Pancreas (tissue), 10 donors: Measurements from ENCODE around the gene WNK2. TPM values are rescaled to one million over a fixed set of nuclear protein-coding genes. Genes with fewer than 3 reads are reported as not detected.

ENCODE experiments used
- ATAC-seq, 4 donors: fragments of 200-7000 bp; cut with Tn5 transposase; one replicate each; pipeline versions ENCODE4 v1.8.0 to v1.9.1; 2020; ENCODE audit warnings: mild to moderate bottlenecking in 4 of 4, moderate library complexity in 4 of 4
- DNase-seq, 6 donors: peaks; one replicate each; pipeline ENCODE4 v3.0.0-alpha.2; 2020
- FAIRE-seq: peaks from 2 replicates; lab custom pipeline; 2012; peaks lifted over from hg19 to GRCh38; lab: Jason Lieb, UNC
- H3K27ac ChIP-seq, 4 donors: fragments of 200-600 bp; sonication (generic); 1 replicate in 3 of 4; 2 replicates in 1 of 4; pipeline versions ENCODE4 v1.5.0 to v1.8.0; 2020
- H3K27me3 ChIP-seq, 4 donors: fragments of 200-600 bp; one replicate each; pipeline ENCODE4 v1.8.0; 2021
- H3K36me3 ChIP-seq, 3 donors: fragments of 200-600 bp; sonication (generic) in 1 of 3; one replicate each; pipeline versions ENCODE4 v1.5.0 to v1.8.0; 2020 to 2021
- H3K4me1 ChIP-seq, 3 donors: fragments of 200-600 bp; one replicate each; pipeline ENCODE4 v1.8.0; 2021
- H3K4me3 ChIP-seq, 4 donors: fragments of 200-600 bp; sonication (generic) in 2 of 4; one replicate each; pipeline versions ENCODE4 v1.5.0 to v1.8.0; 2020 to 2021
- H3K9me3 ChIP-seq, 4 donors: fragments of 200-600 bp; one replicate each; pipeline ENCODE4 v1.8.0; 2021
- WGBS, 2 donors: extraction: QIAGEN DNeasy Blood & Tissue Kit; methylation state at CpG; one replicate each; pipeline ENCODE4 v1.1.7; 2013; 5-methylcytosine and 5-hydroxymethylcytosine counted together
- intact Hi-C, 3 donors: fragments of 100-400 bp; cut with DNase I; formaldehyde crosslinking; loops; one replicate each; pipeline versions ENCODE4 v1.11.1 to v1.14.2; 2022
- polyA plus RNA-seq, 2 donors: library from polyadenylated mRNA; stranded (reverse); fragments of 200-250 nt; gene quantifications; one replicate each; pipeline ENCODE4 v1.2.3, GENCODE V29; 2013
- total RNA-seq, 6 donors: library from RNA; stranded (reverse); fragmentation: NEBNext Ultra II Directional in 4 of 6; extraction: Animal tissue kit (Norgen Biotek cat#: 25700) in 4 of 6; gene quantifications; one replicate each; pipeline versions ENCODE4 v1.2.1 to v1.2.4, GENCODE V29; 2021 to 2023
- TF ChIP-seq, protein P1 (sequence below), 4 donors: fragments of 200-600 bp; sonication (generic) in 3 of 4; IDR thresholded peaks; one replicate each; pipeline versions ENCODE4 v1.5.0 to v1.8.0; 2021; ENCODE audit warnings: antibody characterized with exemption in 4 of 4
- donor health status: healthy with polysubstance abuse.
- donor health status: DM: no; HTN: no; CAD: no; lungs with moderate emphysema.
- donor health status: DM: no; HTN: no; CAD: no.
- donor health status: control.
- donor health status: control.
- donor health status: Bipolar disorder and iron deficiency.
- donor health status: DM: yes; HTN: yes; CAD: no.
- donor health status: DM: no; HTN: no; CAD: no.
- donor health status: DM: no; HTN: no; CAD: no.
- donor health status: DM: yes; HTN: yes; CAD: no.

Gene WNK2
- total and polyA plus RNA-seq, 8 donors: 53.5 to 121 (median 89.4) TPM

DNA sequence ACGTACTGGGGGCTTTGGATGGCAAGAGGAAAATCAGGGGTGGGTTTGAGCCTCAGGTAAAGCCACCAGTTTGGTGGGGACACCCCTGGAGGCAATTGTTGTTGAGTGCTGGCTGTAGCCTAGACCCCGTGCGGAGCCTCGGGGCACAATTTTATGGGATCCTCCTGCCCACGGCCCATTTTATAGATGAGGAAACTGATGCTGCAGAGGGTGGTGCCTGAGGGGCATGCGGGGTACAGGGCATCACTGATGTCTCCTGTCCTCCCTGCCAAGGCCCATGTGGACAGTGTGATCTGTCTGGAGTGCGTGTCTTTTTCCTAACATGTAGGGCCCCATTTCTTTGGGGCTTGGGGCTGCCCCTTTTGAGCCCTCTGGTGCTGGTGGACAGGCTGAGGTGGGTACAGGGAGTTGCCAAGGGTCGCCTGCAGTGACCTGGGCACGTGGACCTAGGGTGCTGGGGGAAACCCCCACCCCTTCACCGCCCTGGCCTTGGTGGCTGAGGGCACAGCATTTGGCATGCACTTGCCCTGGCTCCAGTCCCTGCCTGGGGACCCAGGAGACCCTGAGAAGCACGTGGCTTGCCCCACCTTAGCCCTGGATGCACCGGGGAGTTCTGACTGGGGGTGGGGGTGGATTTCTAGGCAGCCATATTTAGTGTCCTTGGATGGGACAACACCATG lies 22.1 kb downstream of the WNK2 start:
- 53 to 56% methylated on average over 12 of the region's 12 CpGs for WGBS, 2 donors
- no peaks in the 10 kb centered on the region for H3K9me3 ChIP-seq
- H3K4me3 ChIP-seq: no peak overlapping the region
- H3K27ac ChIP-seq: peak overlapping the region; percentile 8 to 67 (median 62)
- peak in 4 of 6 donors; percentile 26 to 68 (median 45) for DNase-seq
- TF ChIP-seq, protein P1, sequence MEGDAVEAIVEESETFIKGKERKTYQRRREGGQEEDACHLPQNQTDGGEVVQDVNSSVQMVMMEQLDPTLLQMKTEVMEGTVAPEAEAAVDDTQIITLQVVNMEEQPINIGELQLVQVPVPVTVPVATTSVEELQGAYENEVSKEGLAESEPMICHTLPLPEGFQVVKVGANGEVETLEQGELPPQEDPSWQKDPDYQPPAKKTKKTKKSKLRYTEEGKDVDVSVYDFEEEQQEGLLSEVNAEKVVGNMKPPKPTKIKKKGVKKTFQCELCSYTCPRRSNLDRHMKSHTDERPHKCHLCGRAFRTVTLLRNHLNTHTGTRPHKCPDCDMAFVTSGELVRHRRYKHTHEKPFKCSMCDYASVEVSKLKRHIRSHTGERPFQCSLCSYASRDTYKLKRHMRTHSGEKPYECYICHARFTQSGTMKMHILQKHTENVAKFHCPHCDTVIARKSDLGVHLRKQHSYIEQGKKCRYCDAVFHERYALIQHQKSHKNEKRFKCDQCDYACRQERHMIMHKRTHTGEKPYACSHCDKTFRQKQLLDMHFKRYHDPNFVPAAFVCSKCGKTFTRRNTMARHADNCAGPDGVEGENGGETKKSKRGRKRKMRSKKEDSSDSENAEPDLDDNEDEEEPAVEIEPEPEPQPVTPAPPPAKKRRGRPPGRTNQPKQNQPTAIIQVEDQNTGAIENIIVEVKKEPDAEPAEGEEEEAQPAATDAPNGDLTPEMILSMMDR (IDR thresholded peaks at IDR 0.05): no peak
- H3K4me1 ChIP-seq: peaks cover 36 to 59% (median 44%) of the 10 kb centered on the region in 3 donors
- FAIRE-seq: no peak
- no peak for ATAC-seq
- intact Hi-C loops: no loop called here
- H3K27me3 ChIP-seq: no peaks in the 10 kb centered on the region
- no peaks in the 10 kb centered on the region for H3K36me3 ChIP-seq

DNA sequence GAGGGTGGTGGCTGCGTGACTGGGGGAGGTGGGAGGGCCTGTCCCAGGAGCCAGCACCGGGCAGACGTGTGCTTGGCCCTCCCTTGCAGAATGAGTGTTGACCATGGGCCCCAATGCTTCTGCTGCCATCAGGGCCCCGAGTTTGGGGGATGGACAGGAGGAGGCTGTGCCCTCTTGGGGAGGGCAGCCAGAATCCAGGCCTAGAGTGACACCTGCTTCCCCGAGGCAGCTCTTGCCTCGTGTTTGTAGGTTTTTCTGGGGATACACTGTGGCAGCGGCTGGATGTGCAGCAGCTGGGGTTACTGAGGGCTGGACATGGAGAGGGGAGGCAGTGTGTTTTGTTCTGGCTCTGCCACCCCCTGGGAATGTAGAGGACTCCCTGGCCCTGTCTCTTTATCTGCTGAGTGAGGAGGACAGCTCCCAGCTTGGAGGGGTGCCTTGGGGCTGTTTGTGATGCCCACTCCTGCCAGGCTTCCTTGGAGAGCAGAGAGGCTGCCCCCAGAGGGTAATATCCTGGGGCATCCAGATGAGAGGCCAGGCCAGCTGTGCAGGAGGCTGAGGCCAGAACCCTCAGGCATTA lies 22.7 kb downstream of the WNK2 start:
- peak in 3 of 6 donors; percentile 2 to 44 (median 41) for DNase-seq
- Histone ChIP-seq H3K27me3 (no peaks in the 10 kb centered on the region), H3K36me3 (no peaks in the 10 kb centered on the region), H3K27ac (peak overlapping the region; percentile 8 to 67 (median 62)), H3K4me1 (peaks cover 29 to 53% (median 41%) of the 10 kb centered on the region in 3 donors), H3K4me3 (no peak overlapping the region), H3K9me3 (no peaks in the 10 kb centered on the region)
- no peak for FAIRE-seq
- TF ChIP-seq, protein P1 (IDR thresholded peaks at IDR 0.05): no peak
- WGBS, 2 donors: 39% methylated on average over 7 of the region's 7 CpGs
- ATAC-seq: no peak
- intact Hi-C loops: no loop called here

DNA sequence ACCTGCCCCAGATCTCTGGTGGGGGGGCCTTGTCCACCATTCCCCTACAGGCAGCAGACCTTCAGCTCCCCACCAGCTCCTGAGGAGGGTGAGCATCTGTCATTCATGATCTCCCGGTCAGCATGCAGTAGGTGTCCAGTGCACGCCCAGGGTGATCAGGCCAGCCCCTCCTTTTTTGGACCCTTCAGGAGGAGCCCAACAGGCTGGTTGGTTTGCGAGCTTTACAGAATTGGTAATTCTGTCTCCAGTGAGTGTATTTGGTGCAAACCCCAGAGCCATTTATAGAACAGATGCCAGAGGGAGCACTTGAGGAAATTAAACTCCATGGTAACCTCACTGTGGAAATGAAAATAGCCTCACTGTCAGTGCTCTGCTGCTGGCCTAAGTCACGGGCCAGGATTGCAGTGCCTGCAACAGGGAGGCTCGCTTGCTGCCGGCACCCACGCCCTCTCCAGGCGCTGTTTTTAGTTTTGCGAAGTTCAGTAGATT lies 23.4 kb downstream of the WNK2 start:
- ATAC-seq (peak; percentile 18 to 63 (median 49)), DNase-seq (peak in 2 of 6 donors; percentile 21 to 57), FAIRE-seq (peak; percentile 43)
- H3K9me3 ChIP-seq: no peaks in the 10 kb centered on the region
- WGBS, 2 donors: 28 to 42% methylated on average over 9 of the region's 9 CpGs
- no peaks in the 10 kb centered on the region for H3K27me3 ChIP-seq
- no peaks in the 10 kb centered on the region for H3K36me3 ChIP-seq
- peaks cover 25 to 49% (median 40%) of the 10 kb centered on the region in 3 donors for H3K4me1 ChIP-seq
- no peak overlapping the region for H3K4me3 ChIP-seq
- intact Hi-C loops: no loop called here
- TF ChIP-seq, protein P1 (IDR thresholded peaks at IDR 0.05): no peak
- H3K27ac ChIP-seq: peak overlapping the region; percentile 36 to 67 (median 62)

DNA sequence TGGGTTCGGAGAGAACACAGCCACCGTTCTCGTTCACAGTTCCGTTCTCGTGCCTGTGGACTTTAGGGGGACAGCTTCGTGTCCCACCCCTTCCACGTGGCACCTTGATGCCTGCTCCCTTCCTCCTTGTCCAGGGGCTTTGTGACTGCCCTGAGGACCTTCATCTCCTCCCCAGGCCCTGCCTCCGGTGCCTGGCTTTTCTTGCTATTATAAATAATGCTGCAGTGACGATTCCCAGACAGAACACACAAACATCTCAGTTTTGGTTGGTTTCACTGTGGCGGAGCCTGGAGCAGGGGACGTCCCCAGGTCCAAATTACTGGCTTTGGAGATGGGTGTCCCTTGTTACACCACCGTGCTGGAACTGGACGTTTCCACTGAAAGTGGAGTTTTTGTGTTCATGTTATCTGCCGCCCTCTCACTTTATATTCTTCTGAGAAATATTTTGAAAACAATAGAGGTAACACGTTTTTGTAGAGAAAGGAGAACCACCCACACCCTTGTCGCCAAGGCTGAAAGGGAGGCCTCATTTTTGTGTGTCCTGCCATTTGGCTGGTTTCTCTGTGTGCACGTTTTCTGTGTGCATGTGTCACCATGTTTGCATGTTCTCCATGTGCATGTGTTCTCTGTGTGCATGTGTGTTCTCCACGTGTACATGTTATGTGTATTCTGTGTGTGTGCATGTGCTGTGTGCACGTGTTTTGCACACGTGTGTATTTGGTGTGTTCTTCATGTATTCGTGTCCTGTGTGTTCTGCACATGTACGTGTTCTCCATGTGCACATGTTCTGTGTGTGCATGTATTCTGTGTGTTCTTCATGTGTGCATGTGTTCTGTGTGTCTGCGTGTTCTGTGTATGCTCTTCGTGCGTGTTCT lies 24.2 kb downstream of the WNK2 start:
- intact Hi-C loops: no loop called here
- ATAC-seq (no peak), DNase-seq (peak in 2 of 6 donors; percentile 9 to 41), FAIRE-seq (no peak)
- Histone ChIP-seq H3K27ac (peak overlapping the region; percentile 36 to 67 (median 62)), H3K9me3 (no peaks in the 10 kb centered on the region), H3K4me1 (peaks cover 22 to 42% (median 35%) of the 10 kb centered on the region in 3 donors), H3K36me3 (no peaks in the 10 kb centered on the region), H3K4me3 (no peak overlapping the region), H3K27me3 (no peaks in the 10 kb centered on the region)
- 49 to 56% methylated on average over 25 of the region's 25 CpGs for WGBS, 2 donors
- TF ChIP-seq, protein P1 (IDR thresholded peaks at IDR 0.05): no peak
